GM15510 (cell line): ENCODE measurements around the gene CDX2.

Experiments
- POLR2A ChIP-seq: IDR thresholded peaks from 3 replicates; pipeline ENCODE4 v1.6.1; 2011; ENCODE audit warnings: borderline replicate concordance; ENCODE audit not compliant: insufficient read length; ENCODE audit errors: extremely low read depth

Gene CDX2

GRCh38 chr13:27969082-27969865 is at the start of gene CDX2:
TSS of gene CDX2 (minus strand) at chr13:27969315. CDS start at chr13:27969006, 309 bp downstream.
- TF ChIP-seq POLR2A: no peak

GRCh38 chr13:28014301-28014700 is 45.2 kb upstream of the CDX2 start:
- no peak for TF ChIP-seq POLR2A

- TF ChIP-seq POLR2A: no peak
Observed at GRCh38 chr13:28013482-28013881, 44.4 kb upstream of the CDX2 start.

GRCh38 chr13:28012896-28013295 is 43.8 kb upstream of the CDX2 start:
- no peak for TF ChIP-seq POLR2A

GRCh38 chr13:28012383-28012782 is 43.3 kb upstream of the CDX2 start:
- TF ChIP-seq POLR2A: no peak

GRCh38 chr13:28010046-28010445 is 40.9 kb upstream of the CDX2 start:
- no peak for TF ChIP-seq POLR2A

- TF ChIP-seq POLR2A: no peak
Observed at GRCh38 chr13:28002886-28003698, 34.0 kb upstream of the CDX2 start.

- no peak for TF ChIP-seq POLR2A
Observed at GRCh38 chr13:28001837-28002473, 32.8 kb upstream of the CDX2 start.

- TF ChIP-seq POLR2A: no peak
Observed at GRCh38 chr13:28001049-28001448, 31.9 kb upstream of the CDX2 start.

GRCh38 chr13:28000567-28000966 is 31.5 kb upstream of the CDX2 start:
- no peak for TF ChIP-seq POLR2A

- no peak for TF ChIP-seq POLR2A
Observed at GRCh38 chr13:27997904-27998522, 28.9 kb upstream of the CDX2 start.

GRCh38 chr13:27991881-27992280 is 22.8 kb upstream of the CDX2 start:
- no peak for TF ChIP-seq POLR2A

GRCh38 chr13:27988520-27988919 is 19.4 kb upstream of the CDX2 start, which contains the start of gene URAD:
TSS of gene URAD (minus strand) at chr13:27988693. CDS start at chr13:27988637, 56 bp downstream.
- no peak for TF ChIP-seq POLR2A

- no peak for TF ChIP-seq POLR2A
Observed at GRCh38 chr13:27985600-27985999, 16.5 kb upstream of the CDX2 start.

- no peak for TF ChIP-seq POLR2A
Observed at GRCh38 chr13:27982361-27982760, 13.2 kb upstream of the CDX2 start.
